GM19239 (cell line): ENCODE measurements around the gene KLHL4.
A peak's percentile ranks its signal among the peaks of the same experiment; 100 is the strongest.
"Not testable (repeated sequence)": the region's sequence is repeated elsewhere in the genome, so short reads cannot be mapped to it uniquely, and the experiment has no call there.

Experiments used
- DNase-seq: peaks from one replicate; pipeline ENCODE4 v3.0.0; 2011; ENCODE audit warnings: low spot score; ENCODE audit not compliant: insufficient read length
- FAIRE-seq: peaks from 2 replicates; lab custom pipeline; 2011; peaks lifted over from hg19 to GRCh38; lab: Jason Lieb, UNC

The KLHL4 gene

DNA sequence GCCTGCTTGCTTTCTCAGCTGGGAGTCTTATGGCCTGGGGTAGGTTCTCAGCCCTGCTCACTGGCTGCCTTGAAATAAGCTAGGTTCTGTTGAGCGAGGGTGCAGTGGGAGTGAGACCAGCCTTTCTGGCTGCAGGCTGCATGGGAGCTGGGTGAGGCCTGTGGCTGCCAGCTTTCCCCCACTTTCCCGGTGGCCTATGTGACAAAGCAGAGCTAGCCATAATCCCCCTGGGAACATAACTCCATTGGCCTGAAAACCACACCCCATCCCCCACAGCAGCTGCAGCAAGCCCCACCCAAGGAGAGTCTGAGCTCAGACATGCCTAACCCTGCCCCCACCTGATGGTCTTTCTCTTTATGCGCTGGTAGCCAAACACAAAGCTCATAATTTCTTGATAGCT lies 118.9 kb downstream of the KLHL4 start:
- DNase-seq (no peak), FAIRE-seq (no peak)

DNA sequence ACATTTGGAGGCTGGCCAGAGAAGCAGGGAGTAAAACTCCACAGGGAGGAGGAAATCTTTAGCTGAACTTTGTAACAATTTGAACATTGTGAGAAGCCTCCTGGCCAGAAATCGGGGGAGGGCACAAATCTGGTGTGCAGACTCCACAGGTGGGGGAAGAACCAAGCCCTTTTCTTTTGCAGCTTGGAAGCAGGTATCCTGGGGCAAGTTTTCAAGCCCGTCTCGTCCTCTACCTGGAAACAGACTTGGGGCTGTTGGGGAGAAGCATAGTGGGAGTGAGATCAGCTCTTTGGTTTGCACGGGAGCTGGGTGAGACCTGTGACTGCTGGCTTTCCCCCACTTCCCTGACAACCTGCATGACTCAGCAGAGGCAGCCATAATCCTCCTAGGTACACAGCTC lies 123.8 kb downstream of the KLHL4 start:
- not testable (repeated sequence) for DNase-seq, FAIRE-seq

DNA sequence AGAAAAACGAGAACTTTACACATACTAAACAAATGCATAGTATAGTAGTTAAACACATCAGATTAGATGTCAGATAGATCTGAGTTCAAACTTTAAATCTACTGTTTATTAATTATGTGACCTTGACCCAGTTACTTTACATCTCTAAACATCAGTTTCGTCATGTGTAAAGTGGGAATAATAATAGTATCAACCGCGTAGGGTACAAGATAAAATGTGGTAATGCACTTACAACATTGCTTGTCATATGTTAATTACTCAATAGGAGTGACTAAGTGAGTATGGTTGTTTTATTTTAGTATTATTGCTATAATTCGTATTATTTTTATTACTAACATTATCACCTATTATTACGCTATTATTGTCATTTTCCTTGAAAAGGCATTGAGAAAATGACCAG lies 144.2 kb downstream of the KLHL4 start:
- FAIRE-seq = no peak
- no peak for DNase-seq

DNA sequence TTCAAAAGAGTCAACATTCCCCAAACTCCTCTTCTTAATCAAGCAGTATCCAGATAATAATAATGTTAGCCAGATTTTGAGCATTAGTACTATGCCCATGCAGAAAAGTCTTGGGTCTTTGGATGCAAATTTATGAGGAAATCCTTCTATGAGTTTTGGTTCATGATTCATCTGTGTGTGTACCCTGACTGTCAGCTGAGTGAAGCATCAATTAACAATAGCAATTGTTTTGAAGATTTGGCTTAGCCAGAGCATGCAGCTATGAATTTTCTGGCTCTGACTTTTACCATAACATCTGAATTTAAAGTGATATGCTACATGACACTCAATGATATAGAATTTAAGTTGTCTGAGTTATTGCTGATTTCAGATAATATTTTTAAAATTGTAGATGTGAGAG lies 145.8 kb downstream of the KLHL4 start:
- FAIRE-seq = no peak
- no peak for DNase-seq

DNA sequence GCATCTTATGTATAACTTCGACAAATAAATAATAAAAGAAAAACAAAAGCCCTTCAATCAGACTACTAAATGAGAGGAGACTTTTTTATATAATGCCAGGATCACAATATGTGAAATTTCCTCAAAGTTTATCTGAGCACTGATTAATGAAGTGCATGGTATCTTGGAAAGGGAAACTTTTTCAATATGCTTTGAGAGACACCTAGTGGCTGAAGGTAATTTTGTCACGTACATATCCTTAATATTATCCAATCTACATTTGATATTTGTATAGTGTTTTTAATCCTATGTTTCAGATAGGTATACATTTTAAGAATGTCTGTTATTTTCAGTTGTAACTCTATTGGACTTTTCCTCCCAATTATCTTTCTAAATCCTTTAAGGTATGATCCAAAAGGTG lies 146.8 kb downstream of the KLHL4 start:
- FAIRE-seq (no peak), DNase-seq (no peak)

DNA sequence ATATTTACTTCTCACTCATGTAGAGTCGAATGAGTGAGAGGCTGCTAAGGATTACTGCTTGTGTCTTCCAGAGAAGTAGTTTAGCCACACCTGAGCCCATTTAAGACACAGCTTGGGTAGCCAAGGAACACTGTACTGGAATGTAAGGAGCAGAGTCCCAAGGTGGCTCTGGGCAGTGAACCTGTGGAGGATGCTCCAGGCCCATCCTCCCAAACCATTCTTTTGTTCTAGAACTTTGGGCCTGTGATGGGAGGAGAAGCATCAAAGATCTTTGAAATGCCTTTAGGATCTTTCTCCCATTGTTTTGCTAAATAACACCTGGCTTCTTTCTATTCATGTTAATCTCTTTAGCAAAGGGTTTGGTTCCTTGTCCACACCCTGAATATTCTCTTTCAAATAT lies 162.2 kb downstream of the KLHL4 start:
- FAIRE-seq = no peak
- DNase-seq = no peak

DNA sequence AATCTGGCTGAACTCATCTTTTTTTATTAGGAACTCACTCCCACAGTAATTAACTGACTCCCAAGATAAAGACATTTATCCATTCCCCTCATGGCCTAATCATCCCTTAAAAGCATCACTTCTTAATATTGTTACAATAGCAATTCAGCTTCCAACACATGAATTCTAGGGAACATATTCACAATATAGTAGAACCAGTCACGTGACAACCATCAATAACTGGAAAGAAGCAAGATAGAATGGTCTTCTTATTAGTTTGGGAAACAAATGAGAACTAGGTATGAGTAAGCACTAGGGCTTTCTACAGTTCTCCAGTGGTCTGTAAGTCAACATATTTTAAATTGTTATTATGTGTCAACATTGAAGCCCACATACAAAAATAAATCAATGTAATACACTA lies 170.1 kb downstream of the KLHL4 start:
- FAIRE-seq (no peak), DNase-seq (no peak)

DNA sequence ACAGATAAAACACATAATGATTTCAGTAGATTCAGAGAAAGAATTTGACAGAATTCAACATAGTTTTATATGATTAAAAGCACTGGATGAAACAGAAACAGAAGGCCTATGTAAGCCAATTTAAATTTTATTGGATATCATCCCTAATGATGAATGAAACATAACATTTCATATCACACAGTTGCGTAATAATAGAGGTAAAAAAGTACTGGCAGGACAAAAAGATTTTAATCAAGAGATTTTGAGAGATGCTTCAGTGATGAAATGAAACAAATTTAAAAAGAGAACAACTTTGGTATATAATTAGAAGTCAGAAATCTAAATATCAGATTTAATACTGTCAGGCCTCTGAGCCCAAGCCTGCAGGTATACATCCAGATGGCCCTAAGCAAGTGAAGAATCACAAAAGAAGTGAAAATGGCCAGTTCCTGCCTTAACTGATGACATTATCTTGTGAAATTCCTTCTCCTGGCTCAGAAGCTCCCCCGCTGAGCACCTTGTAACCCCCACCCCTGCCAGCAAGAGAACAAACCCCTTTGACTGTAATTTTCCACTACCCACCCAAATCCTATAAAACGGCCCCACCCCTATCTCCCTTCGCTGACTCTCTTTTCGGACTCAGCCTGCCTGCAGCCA lies 170.6 kb downstream of the KLHL4 start:
- FAIRE-seq, DNase-seq: not testable (repeated sequence)

DNA sequence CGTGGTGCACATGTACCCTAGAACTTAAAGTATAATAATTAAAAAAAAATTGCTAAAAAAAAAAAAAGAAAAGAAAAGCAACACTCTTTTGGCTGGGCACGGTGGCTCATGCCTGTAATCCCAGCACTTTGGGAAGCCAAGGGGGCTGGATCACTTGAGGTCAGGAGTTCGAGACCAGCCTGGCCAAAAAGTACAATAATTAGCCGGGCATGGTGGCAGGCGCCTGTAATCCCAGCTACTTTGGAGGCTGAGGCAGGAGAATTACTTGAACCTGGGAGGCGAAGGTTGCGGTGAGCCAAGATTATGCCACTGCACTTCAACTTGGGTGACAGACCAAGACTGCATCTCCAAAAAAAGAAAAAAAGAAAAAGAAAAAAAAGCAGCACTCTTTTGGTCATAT lies 171.6 kb downstream of the KLHL4 start:
- not testable (repeated sequence) for FAIRE-seq

DNA sequence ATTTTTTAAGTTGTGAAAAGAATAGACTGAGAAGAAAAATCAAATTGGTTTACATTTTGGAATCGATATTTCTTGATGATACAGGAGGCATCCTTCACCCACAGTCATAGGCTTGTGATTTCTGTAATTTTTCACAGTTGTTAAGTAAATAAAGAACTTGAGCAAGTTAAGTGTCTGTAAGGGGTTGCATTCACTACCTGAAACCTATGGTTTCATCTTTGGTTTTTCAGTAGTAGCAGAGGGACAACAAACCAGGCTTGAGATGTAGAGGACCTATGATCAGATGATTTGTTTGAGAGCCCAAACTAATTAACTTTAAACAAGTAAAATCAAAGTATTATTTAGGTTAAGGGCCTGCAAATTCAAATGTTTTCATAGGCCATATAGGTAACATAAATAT lies 175.6 kb downstream of the KLHL4 start:
- DNase-seq (no peak), FAIRE-seq (no peak)

More for the DNA sequence above, 171.6 kb downstream of the KLHL4 start:
- not testable (repeated sequence) for DNase-seq

DNA sequence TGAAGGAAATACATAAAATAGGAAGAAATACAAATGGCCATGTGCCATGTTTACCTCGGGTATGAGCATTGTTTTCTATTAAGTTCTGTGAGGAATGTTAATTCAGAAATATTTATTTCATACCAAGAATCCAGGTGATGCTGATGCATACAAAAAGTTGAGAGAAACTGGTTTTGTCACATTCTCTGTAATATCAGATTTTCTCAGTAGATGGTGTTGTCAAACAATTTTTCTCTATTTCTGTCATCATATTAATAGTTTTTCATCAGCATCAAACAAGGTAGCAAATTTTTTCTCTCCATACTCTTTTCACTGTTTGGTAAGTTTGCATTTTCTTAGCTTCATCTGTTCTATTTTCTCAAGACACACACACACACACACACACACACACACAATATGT lies 179.8 kb downstream of the KLHL4 start:
- DNase-seq = no peak
- no peak for FAIRE-seq

DNA sequence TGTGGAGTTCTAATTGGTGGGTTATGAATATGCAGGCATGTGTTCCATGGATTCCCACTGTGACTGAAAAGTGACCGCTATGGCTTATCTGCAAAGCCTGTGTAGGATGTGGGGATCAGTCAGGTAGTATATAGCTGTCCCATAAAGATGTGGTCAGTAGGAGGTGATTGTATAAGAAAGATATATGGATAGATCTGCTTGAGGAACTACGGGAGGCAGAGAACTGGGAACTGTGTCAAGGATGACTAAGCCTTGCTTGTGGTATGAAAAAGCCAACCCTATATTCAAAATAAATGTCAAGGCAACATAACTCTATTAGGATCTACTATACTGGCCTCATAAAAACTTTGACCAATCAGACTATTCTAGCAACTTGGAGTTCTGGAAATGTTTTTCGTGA lies 185.2 kb downstream of the KLHL4 start:
- FAIRE-seq (no peak), DNase-seq (no peak)

DNA sequence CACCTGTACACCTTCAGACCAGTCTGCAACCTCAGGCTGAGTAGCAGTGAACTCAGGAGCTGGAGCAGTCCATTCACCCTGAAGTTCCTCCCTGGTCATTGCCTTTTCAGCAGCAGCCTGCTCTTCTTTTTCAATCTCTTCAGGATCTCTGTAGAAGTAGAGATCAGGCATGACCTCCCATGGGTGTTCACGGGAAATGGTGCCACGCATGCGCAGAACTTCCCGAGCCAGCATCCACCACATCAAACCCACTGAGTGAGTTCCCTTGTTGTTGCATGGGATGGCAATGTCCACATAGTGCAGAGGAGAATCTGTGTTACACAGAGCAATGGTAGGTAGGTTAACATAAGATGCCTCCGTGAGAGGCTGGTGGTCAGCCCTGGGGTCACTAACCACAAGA lies 185.9 kb downstream of the KLHL4 start:
- peak; percentile 26 for FAIRE-seq
- not testable (repeated sequence) for DNase-seq

DNA sequence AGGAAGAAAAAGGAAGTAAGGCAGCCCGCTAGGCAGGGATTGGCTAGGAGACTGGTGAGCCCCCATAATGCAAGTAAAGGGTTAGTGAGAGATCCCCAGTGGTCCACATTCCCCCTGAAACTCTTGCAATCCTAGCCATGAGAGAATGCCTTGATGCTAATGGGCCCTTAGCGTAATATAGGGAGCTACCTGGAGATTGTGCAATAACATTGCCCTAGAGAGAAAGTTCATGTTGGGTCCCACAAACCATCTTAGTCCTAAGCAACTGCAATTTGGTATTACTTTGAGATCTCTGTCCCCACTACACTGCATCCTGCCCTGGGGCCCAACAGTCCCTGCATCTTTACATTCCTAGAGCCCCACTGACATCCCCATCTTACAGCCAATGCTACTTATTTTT lies 188.5 kb downstream of the KLHL4 start:
- DNase-seq (no peak), FAIRE-seq (no peak)

DNA sequence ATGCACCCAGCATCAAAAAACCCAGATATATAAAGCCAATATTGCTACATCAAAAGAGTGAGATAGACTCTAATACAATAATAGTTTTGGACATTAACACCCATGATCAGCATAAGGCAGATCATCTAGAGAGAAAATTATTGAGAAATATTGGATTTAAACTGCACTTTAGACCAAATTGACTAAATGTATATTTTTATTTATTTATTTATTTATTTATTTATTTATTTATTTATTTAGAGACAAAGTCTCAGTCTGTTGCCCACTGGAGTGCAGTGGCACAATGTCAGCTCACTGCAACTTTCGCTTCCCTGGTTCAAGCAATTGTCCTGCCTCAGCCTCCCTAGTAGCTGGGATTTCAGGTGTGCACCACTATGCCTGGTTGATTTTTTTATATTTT lies 193.0 kb downstream of the KLHL4 start:
- FAIRE-seq (no peak), DNase-seq (no peak)
